Right ventricle myocardium superior (tissue), 1 donor: ENCODE data around the gene CASK. TPM values are rescaled to one million over a fixed set of nuclear protein-coding genes. Genes with fewer than 3 reads are reported as not detected.

ENCODE experiments used
- ATAC-seq: fragments of 200-7000 bp; cut with Tn5 transposase; one replicate; pipeline ENCODE4 v1.9.1; 2020; ENCODE audit warnings: mild to moderate bottlenecking; ENCODE audit not compliant: poor library complexity
- DNase-seq: peaks from one replicate; pipeline ENCODE4 v3.0.0-alpha.2; 2020
- intact Hi-C: fragments of 100-400 bp; cut with DNase I; formaldehyde crosslinking; loops from one replicate; pipeline ENCODE4 v1.11.2; 2022
- total RNA-seq: library from RNA; stranded (reverse); fragmentation: NEBNext Ultra II Directional; extraction: Animal tissue kit (Norgen Biotek cat#: 25700); gene quantifications from one replicate; pipeline ENCODE4 v1.2.1, GENCODE V29; 2021
- donor health status: DM: no; HTN: yes; CAD: no; lungs with severe emphysema.

CASK gene
- total RNA-seq, 1 donor from 2014 or later, result 12.4 TPM

DNA sequence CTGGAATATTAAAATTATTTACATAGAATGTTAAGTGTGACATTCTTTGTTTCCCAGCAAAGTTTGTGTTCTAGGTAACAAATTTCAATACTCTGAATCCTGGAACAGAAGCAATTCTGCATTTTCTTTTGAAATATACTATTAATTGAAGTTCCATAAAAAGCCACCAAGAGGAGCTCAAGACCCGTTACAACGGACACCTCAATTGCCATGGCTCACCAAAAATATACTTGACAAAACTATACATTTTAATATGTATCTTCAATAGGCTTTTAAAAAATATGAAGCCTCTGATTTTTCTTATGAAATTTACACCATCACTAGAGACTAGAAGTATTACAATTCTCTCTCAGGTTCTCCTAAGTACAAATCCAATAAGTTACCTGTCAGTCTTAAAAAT, 364.8 kb downstream of the CASK start:
- ATAC-seq, result no peak
- intact Hi-C loops, result no loop called here
- no peak for DNase-seq

DNA sequence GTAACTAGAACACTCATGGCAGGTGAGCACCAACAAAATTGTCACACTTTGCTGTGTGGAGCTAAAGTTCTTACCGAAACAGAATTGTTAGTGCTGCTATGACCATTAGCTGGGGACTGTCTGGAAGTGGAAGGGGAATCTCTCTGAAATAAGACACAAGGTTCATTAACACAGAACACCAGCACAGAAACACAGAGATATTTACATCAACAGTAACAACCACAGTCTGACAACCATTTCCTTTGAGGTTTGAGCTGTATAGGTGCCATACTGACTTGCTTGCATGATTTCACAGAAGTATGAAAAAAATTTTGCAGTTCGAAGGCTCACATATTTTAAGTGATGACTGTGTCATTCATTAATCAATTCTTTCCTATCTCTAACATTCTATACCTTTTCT, 366.4 kb downstream of the CASK start:
- no peak for ATAC-seq
- DNase-seq, result no peak
- intact Hi-C loops, result no loop called here

DNA sequence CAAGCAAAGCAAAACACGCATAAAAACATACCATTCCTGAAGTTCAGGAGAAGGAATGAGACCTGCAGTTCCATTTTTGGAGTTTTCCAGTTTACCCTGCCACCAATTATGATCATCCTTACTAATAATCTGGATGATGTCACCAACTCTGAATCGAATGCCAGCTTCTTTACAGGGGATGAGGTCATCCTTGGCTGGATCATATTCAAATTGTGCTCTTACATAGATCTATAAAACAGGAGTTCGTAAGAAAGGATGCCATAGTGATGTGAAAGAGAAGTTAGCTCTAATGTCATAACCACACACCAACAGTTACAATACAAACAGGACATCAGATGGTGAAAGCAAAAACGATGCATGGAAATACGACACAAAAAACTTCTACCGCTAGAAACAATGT, 369.7 kb downstream of the CASK start:
- ATAC-seq (no peak), DNase-seq (no peak)
- intact Hi-C loops, result no loop called here

DNA sequence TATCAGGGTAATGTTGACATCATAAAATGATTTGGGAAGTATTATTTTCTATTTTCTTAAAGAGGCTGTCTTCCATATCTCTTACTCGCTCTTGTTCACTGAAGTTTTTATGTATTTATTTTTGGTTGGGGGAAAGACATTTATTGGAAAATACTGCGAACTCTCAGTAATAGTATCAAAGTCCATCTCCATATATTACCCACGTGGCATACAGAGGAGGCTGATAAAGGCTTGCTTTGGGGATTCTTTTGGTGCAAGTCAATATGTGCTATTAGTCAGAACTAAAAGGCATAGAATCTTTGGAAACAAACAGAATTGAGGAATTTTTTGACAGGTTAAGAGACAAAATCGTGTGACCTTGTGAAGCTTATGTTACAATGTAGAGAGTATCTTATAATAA, 374.9 kb downstream of the CASK start:
- intact Hi-C loops, result no loop called here
- no peak for DNase-seq
- no peak for ATAC-seq

DNA sequence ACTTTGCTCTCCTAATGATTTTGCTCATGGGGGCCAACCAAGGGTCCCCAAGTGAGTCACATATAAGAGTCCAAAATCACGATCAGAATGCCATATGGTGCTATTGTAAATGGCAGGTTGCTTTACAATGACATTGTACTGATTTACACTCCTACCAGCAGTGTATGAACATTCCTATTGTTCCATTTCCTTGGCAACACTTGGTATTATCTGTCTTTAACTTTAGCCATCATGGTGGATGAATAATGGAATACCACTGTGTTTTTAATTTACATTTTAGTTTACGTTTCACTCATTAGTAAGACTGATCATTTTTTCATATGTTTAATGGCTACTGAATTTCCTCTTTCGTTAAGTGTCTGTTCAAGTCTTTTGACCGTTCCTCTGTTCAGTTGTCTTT, 379.7 kb downstream of the CASK start:
- ATAC-seq, result no peak

DNA sequence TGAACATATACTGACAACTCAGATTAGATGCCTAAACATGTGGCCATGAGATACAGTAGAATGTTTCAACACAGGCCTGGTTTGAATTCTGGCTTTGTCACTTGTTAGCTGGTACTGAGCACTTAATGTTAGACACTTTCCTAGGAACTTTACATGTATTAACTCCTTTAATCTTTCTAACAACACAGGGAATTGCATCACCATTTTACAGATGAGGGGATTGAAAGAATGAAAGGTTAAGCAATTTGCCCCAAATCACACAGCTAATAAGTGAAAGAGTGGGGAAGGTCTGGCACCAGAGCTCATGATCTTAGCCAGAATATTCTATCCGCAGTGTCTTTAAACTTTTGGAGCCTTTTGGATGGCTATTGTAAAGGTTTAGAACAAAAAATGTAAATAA, 380.3 kb downstream of the CASK start:
- ATAC-seq, result no peak
- DNase-seq, result no peak

More for the DNA sequence above, 379.7 kb downstream of the CASK start:
- no peak for DNase-seq
- intact Hi-C loops, result no loop called here

DNA sequence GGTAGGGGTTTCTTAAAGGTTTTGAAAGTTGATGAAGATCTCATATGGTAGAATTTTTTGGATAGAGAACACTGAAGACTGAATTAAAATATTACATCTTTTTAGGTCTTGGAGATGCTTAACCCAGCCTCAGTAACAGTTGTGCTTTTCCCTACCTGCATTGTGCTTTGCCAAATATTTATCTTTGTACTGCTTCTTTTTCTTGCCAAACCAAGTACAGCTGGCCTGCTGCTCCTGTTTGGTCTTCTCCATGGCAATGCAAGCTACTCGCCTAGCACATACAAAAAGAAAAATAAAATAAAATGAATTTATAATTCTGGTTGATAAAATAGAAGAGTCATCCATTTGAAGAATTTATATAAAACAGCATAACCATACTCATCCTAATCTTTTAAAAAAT, 380.8 kb downstream of the CASK start:
- intact Hi-C loops, result no loop called here
- DNase-seq (no peak), ATAC-seq (no peak)

More for the DNA sequence above, 380.3 kb downstream of the CASK start:
- intact Hi-C loops, result no loop called here

DNA sequence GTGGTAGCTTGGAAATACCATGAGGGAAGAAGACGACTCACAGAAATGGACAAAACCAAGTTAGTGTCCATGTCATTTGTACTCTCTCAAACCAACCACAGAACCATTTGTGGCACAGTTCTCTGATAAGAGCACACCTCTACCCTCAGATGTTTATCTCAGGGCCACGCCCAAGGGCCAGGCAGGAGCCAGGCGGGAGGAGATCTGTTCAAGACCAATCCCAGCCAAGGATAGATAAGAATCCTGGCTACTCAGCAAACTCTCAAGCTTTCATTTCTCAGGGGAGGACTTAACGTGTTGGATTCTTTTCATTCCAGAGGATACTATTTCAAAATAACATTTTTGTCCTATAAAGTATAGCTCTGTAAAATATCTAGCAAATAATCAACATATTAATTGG, 381.2 kb downstream of the CASK start:
- ATAC-seq (no peak), DNase-seq (no peak)
- intact Hi-C loops, result no loop called here

DNA sequence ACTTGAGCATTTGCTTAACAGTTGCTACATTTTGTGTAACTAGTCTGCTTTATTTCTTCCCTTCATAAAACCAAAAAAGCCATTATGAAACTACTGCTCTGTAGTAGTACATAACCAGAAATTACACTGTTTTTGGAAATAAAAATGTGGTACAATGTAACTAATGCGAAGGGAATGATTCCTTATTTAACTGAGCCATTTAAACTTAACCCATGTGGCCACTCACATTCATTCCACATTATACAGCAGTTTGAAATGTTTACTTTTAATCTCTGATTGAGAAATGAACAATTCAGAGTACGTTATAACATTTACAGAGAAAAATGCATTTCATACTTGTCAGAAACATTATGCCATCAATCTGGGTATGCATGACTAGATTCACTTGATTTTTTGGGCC, 382.0 kb downstream of the CASK start:
- no peak for DNase-seq
- ATAC-seq, result no peak
- intact Hi-C loops, result no loop called here

DNA sequence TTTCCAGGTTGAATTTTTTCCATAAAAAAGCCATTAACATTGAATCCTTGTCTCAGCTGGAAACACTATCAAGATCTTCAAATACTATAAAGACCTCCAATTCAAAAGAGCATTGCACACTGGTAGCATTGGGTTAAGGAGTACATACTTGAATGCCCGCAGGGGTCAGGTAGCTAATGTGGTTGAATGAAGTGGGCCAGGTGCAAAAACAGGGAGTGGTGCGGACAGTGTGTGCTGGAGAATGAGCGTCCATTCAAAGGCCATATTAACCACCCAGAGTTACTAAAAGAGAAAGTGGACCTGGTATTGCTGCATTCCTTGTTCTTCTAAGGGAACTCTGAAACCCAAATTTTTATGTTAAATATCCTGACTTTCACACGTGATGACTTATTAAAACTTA, 384.6 kb downstream of the CASK start:
- ATAC-seq, result no peak
- intact Hi-C loops, result no loop called here
- DNase-seq, result no peak

DNA sequence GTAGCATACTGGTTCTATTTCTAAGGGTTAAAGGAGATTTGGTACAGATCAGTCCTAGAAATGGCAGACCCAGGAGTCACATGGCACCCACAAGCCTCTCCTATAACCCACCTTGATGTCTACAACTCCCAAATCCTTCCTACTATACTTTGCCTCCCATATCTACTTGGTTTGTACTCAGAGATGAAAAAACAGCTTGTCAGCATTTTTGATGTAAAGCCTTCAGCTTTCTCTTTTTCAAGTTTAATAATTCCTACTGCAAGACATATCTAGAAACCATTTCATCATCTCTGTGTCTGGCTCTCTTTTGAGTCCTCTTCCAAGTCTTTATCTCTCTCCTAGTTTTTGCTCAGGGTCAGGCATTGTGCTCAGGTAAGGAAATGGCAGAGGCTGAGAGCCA, 393.3 kb downstream of the CASK start:
- intact Hi-C loops, result no loop called here
- ATAC-seq (no peak), DNase-seq (no peak)

DNA sequence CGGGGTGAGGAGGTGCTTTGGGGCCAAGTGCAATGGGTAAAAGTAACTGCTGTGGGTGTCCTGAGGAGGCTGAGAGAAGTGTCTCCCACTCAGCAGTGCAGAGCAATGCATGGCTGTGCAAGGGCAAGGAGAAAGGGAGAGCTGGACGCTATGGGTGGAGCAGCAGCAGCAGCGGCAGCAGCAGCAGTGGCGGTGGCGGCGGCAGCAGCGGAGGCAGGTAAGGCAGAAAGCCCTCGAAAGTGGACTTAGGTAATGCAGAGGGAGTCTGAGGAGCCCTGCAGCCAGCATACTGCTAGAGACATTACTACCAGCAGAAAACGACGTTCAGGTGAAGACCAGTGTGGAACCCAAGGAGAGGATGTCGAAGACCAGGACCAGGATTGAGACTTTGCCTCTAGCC, 394.1 kb downstream of the CASK start:
- ATAC-seq (no peak), DNase-seq (no peak)
- intact Hi-C loops, result no loop called here

DNA sequence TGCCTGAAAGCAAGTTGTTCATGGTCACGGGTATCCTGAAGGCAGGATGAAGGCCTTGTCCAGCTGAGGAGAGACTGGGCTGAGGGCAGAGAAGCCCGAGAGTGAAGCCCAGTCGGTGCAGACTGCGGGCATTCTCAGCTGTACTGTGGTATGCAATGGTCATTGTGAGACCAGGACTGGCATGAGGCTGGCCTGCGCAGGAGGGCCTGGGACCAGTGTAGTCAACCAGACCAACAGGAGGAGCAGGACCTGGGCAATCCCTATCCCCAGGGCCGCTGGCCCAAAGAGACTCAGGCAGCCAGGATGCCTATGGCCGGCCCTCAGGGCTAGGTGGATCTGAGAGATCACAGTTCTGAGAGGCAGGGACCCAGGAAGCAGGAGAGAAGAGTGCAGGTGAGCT, 394.6 kb downstream of the CASK start:
- intact Hi-C loops, result no loop called here
- DNase-seq, result no peak
- ATAC-seq, result no peak

DNA sequence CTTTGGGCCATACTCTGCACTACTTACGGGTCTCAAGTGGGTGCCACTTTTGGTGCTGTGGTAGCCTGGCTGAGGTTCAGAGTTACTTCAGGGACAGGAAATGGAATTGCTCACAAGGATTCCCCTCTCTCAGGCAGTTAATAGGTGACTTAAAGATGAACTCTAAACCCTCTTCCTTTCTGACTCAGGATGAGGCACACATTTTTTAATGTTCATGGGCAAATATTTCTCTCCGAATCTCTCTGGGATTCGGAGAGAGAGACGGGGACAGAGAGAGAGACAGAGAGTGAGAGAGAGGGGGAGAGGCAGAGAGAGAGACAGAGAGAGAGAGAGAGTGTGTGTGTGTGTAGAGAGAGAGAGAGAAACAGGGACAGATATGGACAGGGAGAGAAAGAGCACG, 396.4 kb downstream of the CASK start:
- intact Hi-C loops, result no loop called here
- ATAC-seq (peak; percentile 39), DNase-seq (no peak)

DNA sequence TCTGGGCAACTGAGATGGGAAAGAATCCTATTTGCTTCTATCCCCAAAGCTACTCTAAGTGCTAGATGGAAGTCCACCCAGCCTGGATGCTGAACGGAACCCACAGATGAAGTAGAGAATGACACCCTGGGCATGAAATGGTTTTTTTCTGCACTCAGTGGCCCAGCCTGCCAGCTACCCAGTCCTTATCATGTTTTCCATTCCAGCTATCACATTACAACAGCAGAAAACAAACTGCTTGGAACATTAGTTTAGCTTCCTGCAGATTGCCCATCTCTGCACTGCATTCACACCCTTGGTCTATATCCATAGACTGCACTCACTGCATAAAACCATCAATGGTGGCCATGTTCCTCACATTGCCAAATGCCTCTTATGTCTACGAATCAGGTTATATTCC, 397.1 kb downstream of the CASK start:
- ATAC-seq (peak; percentile 65), DNase-seq (no peak)
- intact Hi-C loops, result no loop called here

DNA sequence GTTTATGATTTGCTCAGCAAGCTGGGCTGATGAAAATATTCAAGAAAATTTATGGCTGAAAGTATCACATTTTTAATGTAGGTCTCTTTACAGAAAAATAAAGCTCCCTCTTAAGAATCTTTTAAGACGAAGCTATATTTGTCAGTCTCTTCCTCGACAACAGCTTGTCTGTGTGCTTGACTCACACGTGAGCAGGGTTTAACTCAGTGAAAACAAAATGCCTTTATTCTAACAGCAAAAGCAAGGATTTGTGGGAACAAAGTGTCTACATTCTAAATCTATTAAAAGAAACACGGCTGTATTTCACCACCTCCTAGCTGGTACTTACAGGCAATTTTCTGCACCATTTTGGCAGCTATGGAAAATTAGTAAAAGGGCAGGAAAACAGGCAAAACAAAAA, 400.7 kb downstream of the CASK start:
- intact Hi-C loops, result no loop called here
- no peak for ATAC-seq

DNA sequence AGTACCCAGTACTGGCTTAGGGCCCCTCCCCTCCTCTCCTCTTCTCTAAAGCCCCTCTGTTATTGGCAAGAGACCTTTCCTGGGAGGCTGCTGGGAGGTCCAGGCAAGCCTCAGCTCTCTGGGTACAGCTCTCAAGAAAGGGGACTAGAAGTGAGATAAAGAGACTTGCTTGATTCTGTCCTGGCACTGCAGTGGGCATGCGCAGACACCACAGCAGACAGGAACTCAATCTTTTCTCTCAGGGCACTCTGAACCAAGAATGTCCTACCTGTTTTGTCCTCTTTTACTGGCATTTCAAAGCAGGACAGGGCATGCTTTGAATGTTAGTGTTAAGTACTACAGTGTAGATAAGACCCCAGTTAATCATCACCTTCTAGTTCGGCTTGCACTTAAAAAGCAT, 401.3 kb downstream of the CASK start:
- DNase-seq (no peak), ATAC-seq (no peak)
- intact Hi-C loops, result no loop called here

More for the DNA sequence above, 400.7 kb downstream of the CASK start:
- DNase-seq, result no peak

DNA sequence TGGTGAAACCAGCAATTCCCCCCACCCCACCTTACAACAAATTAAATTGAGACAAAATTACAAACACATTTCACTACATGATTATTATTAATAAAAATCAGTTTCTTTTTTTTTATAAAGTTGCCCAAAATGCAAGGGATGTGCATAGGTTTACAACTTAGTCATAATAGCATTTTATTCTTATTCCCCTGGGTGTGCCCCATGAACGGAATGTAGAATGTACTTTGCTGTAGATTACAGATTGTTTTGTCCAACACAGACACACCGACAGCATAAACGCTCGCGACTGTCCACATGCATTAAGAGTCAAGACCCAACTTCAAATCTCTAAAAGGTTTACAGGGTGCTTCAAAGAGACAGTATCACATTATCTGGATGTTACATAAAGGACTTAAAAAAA, 403.9 kb downstream of the CASK start:
- ATAC-seq (no peak), DNase-seq (no peak)
- intact Hi-C loops, result no loop called here

DNA sequence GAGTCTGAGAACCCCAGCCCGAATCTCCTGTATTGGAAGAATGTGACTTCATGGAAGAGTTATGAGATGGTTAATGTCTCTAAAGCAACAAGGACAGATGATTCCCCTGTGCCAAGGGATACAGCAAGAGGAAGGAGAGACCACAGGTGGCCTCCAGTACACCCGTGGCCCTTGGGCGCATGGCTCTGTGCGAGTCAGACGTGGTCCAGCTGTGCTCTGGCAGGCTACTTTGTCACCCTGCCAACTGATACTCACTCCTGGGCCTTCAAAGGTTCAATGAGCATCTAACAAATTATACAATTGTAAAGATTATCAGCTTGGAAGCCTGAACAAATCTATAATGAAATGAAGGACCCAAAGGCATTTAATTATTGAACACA, 404.5 kb downstream of the CASK start:
- DNase-seq, result no peak
- intact Hi-C loops, result no loop called here
- ATAC-seq, result no peak

DNA sequence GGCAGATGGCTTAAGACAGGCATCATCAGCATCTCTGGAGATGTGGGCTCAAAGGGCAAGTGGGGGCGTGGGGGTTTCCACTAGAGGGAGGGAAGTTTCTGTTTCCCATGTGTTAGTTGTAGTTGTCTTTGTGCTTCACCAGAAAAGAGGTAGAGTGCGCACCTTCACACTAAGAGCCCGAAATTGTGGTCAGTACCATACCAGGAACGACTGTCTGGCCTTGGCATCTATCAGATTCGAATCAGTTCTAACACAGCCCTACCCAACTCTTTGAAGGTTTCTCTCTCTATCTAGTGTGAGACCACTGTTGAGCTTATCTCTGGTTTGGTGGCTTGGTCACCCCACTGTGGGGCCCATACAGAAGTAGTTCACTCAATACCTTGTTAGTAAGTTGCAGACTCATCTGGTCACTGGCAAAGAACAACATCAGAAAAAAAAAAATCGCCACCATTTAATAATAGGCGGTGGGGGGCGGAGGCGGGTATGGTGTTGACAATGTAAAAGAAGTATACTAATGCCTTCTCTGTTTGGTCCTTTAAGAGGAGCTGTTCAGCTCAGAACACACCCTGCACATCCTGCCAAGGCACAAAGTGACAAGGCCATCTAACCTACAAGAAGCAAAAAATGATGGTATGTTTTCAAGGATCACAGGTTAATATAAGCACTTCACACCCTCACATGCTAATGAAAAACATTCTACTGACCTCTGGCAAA, 405.1 kb downstream of the CASK start:
- intact Hi-C loops, result no loop called here
- ATAC-seq, result no peak
- no peak for DNase-seq

DNA sequence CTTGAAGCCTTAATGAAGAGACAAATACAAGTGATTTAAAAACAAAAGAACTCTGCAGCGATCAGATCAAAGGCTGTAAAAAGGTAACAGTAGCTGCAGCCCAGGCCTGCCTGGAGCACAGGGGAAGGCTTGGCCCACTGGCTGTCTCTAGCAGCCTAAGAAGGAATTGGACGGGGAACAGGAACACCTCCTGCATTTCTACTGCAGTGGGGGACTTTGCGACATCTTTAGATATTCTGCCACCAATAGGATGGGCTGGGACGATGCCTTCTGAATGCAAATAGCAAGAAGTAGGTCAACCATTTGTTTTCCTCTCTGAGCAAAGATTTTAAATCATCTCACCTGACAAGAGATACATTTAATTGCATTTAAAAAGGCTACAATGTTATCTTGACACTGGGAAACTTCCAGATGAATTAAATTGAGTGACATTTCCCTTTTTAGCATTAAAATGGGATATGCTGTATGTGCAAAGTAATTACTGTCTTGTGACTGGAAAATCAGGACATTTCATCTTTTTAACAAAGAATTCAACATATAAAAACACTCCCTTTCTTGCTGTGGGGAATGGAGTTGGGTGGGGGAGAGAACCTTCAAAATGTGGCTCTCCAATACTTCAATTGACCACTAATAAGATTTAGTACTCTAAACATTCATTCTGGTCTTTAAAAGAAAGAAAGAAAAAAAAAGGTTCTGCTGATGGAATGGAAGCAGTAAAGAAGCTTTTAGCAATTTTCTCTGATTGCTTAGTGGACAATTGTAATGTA, 406.2 kb downstream of the CASK start:
- intact Hi-C loops, result no loop called here
- ATAC-seq (no peak), DNase-seq (no peak)
